HG02852 (cell line): ENCODE measurements around the gene TMEM179.

Source experiments
- ATAC-seq: cut with Tn5 transposase; IDR thresholded peaks from one replicate; pipeline ENCODE4 v1.9.1; 2021; ENCODE audit warnings: mild to moderate bottlenecking, moderate library complexity; ENCODE audit not compliant: unreplicated experiment

Gene TMEM179

GRCh38 chr14:104573930-104574329 lies 30.6 kb downstream of the TMEM179 start:
- ATAC-seq: no peak

- no peak for ATAC-seq
These were observed 31.9 kb downstream of the TMEM179 start for GRCh38 chr14:104572668-104573067.

- ATAC-seq: no peak
These were observed 32.4 kb downstream of the TMEM179 start for GRCh38 chr14:104572024-104572626.

GRCh38 chr14:104571246-104571645 lies 33.3 kb downstream of the TMEM179 start:
- no peak for ATAC-seq

GRCh38 chr14:104569435-104569834 lies 35.1 kb downstream of the TMEM179 start:
- no peak for ATAC-seq

- ATAC-seq: no peak
These were observed 36.0 kb downstream of the TMEM179 start for GRCh38 chr14:104568620-104569019.

- ATAC-seq: no peak
These were observed 36.7 kb downstream of the TMEM179 start for GRCh38 chr14:104567957-104568225.

GRCh38 chr14:104567141-104567956 lies 37.2 kb downstream of the TMEM179 start:
- ATAC-seq: no peak

GRCh38 chr14:104564744-104565679 lies 39.6 kb downstream of the TMEM179 start:
- ATAC-seq: no peak

GRCh38 chr14:104563742-104564615 lies 40.6 kb downstream of the TMEM179 start:
- no peak for ATAC-seq

GRCh38 chr14:104563191-104563741 lies 41.3 kb downstream of the TMEM179 start:
- ATAC-seq: no peak

- no peak for ATAC-seq
These were observed 42.0 kb downstream of the TMEM179 start for GRCh38 chr14:104562606-104563005.

- ATAC-seq: no peak
These were observed 42.7 kb downstream of the TMEM179 start for GRCh38 chr14:104561632-104562495.

- ATAC-seq: no peak
These were observed 43.4 kb downstream of the TMEM179 start for GRCh38 chr14:104561124-104561557.

- no peak for ATAC-seq
These were observed 44.0 kb downstream of the TMEM179 start for GRCh38 chr14:104560586-104560945.

- ATAC-seq: no peak
These were observed 44.6 kb downstream of the TMEM179 start for GRCh38 chr14:104559804-104560585.

GRCh38 chr14:104559028-104559803 lies 45.4 kb downstream of the TMEM179 start:
- no peak for ATAC-seq
